GM21825 (cell line): ENCODE measurements around the gene UBE2C.

ENCODE experiments used
- ATAC-seq: cut with Tn5 transposase; IDR thresholded peaks from one replicate; pipeline ENCODE4 v1.9.1; 2021; ENCODE audit warnings: mild to moderate bottlenecking, moderate library complexity; ENCODE audit not compliant: unreplicated experiment

The UBE2C gene

DNA sequence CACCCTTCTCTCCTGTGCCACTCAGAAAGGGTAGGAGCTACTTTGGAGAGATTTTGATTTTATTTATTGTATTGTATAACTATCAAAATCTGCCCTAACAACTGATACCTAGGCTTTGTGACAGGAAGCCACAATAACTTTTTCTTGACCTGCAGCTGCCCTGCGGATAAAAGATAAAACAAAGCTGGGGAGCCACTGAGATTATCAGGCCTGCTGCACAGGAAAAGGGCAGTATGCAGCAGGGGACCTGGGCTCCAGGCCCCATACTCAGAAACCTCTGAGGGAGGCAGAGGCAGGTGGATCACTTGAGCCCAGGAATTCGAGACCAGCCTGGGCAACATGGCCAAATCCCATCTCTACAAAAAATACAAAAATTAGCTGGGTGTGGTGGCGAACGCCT is 20.2 kb downstream of the UBE2C start:
- no peak for ATAC-seq

DNA sequence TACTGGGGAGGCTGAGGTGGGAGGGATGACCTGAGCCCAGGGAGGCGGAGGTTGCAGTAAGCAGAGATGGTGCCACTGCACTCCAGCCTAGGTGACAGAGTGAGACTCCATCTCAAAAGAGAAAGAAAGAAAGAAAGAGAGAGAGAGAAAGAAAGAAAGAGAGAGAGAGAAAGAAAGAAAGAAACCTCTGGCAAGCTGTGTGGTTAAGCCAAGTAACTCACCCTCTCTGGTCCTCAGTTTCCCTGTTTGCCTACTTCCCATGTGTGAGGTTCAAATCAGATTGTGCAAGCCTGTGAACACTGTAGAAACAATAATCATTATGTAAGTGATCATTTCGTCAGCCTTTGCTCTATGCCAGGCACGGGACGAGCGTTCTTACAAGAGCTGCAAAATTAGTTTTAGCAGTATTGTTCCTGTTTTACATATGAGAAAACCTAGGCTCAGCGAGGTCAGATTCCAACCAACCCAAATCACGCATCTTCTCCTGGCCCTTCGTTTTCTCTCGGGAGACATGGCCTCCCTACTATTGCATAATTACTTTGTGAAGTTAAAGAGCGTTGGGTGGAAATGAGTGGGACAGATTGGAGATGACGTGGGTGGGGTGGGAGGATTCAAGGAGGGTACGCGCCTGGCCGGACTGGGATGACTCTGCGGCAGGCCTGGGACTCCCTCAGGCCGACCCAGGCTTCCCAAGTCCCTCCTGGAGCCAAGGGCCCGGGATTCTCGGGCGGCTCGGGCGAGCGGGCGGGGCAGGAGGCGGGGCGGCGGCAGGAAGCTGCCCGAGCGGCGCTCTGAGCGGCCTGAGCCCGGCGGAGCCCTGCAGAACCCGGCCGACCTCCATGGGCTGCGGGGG is 20.8 kb downstream of the UBE2C start, which contains the start of gene SNX21:
Gene SNX21, plus strand, starts transcription at position 770 of the 853 bp plus-strand sequence. CDS start 121 bp downstream, outside the sequence.
- ATAC-seq, result no peak

DNA sequence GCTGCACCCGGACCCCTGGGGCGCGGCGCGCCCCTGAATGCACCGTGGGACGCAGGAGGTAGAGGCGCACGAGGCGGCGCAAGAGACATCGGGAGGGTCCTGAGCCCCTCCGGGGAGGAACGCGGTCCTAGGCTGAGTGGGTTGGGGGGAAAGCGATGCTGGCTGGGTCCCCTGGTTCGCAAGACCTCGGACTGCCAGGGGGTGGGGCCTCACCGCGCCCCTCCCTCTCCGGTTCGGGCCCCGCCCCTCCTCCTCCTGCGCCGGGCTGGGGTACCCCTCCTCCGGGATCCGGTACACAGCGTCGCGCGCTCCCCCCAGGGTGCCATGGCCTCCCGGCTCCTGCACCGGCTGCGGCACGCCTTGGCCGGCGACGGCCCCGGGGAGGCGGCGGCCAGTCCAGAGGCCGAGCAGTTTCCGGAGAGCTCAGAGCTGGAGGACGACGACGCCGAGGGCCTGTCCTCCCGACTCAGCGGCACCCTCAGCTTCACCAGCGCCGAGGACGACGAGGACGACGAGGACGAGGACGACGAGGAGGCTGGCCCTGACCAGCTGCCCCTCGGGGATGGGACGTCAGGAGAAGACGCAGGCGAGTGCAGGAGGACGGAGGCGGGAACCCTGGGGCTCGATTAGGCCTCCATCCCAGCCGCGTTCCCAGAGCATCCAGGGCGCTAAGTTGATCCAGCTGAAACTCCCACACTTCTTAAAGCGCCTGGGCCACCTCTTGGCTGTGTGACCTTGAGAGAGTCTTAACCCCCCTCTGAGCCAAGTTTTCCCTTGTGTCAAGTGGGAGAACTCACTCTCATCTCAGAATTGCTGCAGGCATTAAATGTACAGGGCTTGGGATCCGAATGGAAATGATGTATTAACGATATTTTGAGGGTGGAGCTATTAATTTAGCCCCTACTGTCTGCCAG is 21.7 kb downstream of the UBE2C start:
- no peak for ATAC-seq

DNA sequence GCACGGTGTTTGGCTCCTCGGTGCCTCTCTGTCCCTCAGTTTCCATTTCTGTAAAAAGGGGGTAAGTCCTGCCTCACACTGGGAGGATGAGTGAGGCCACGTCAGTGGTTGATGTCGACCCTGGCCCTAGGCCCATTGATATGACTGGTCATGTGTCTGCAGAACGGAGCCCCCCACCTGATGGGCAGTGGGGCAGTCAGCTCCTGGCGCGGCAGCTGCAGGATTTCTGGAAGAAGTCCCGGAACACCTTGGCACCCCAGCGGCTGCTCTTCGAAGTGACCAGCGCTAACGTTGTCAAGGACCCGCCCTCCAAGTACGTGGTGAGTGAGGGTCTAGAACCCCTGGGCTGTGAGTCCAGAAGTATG is 22.3 kb downstream of the UBE2C start:
- no peak for ATAC-seq

DNA sequence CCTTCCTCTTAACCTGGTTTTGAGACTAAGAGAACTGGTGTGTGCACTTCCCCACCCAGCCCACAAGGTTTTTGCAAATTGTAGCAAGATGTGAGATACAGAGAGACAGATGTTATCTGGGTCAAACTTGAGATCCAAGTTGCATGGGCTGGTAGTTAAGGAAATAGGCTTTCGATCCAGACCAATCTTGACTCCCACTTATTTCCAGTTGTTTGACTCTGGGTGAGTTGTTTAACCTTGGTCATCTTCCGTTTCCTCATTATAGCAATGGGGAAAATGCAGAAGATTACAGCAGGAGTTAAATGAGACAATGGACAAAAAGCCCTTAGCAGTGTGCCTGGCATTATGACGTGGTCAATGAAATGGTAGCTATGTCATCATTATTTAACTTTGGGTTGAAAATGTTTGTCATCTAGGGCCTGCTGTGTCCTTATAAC is 22.9 kb downstream of the UBE2C start:
- ATAC-seq, result no peak

DNA sequence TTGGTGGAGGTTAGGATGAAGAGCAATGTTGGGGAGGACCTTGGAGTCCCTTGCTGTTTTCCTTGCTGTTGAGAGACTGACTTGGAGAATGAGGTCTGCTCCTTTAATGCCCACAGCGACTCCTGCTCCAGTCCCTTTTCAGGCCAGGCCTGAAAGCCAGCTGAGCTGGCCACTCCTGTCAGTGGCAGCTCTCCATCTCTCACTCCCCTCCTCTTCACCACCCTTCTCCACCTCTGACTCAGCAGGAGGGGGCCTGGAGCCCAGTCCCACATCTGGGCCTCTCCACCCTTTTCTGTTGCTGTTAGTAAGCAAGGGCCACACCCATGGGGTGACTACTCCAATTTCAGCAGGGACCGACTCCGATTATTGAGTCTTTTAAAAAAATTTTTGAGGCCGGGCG is 23.4 kb downstream of the UBE2C start:
- ATAC-seq, result no peak

DNA sequence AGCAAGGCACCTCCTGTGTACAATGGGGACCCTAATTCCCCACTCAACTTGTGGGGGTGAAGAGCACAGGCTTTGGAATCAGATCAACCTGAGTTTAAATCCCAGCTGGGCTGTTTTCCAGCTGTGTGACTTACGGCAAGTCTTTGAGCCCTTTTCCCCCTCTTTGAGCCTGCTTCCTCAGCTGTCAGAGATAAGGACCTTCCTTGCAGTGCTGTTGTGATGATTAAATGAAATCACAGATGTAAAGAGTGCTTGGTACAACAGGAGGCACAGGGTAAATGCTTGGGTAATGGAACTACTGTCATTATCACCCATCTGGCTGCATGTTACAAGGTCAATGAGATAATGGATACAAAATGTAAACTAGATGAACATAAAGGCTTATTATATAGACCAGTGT is 24.4 kb downstream of the UBE2C start:
- ATAC-seq, result no peak

DNA sequence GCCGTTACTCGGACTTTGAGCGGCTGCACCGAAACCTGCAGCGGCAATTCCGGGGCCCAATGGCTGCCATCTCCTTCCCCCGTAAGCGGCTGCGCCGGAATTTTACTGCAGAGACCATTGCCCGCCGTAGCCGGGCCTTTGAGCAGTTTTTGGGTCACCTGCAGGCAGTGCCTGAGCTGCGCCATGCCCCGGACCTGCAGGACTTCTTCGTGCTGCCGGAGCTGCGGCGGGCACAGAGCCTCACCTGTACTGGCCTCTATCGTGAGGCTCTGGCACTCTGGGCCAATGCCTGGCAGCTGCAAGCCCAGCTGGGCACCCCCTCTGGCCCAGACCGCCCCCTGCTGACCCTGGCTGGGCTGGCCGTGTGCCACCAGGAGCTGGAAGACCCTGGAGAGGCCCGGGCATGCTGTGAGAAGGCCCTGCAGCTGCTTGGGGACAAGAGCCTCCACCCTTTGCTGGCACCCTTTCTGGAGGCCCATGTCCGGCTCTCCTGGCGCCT is 28.3 kb downstream of the UBE2C start:
- ATAC-seq, result no peak

DNA sequence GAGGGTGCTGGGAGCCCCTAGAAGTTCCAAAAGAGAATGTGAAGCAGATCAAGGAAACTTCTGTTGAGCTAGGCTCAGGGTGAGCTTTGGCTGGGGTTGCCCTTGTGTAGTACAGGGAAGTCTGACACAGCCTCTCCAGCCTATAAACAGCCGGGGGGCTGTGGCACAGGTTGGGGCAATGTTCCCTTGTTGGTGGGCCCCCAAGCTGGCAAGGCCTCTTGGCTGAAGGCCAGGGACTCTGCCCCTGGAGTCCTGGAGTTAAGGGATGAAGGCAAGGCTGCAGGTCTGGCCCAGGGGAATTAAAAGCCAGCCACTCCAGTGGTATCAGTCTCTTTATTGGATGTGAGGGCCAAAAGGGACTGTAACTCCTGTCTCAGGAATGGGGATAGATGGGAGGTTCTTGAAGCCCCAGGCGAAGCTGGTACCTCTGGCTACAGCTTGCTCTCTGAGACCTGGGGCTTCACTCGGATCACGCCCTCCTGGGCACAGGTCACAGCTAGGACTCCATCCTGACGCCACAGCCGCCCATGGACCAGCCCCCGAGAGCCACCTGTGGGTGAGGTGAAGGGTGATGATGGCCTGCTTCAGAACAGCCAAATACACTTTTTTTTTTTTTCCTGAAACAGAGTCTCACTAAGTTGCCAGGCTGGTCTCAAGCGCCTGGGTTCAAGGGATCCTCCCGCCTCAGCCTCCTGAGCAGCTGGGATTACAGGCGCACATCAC is 29.1 kb downstream of the UBE2C start:
- no peak for ATAC-seq

DNA sequence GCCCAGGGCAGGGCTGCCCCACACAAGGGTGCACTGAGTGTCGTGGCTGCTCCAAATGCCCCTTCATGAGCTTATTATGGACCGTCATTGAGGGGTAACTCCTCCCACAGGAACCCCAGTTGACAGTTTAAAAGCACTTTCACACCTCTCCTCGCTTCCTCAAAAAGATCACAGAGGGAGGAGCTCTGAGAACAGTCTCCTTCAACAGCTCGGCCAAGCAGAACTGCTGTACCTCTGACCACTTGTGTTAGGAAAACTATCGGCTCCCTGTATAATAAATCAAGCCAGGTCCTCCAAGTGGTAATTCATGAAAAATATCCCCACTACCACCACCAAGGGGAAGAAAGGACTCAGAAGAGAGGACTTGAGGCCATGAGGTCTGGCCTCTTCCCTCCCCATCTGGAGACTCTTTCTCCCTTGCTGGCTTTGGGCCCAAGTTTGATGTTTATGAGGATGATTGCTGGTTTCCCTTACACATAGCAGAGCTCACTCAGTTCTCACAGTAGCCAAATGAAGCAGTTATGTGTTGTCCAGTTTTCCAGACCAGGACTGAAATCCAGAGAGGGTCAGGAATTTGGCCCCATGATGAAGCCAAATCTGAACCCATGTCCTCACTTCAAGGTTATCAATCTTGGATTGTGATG is 29.8 kb downstream of the UBE2C start:
- ATAC-seq, result no peak

DNA sequence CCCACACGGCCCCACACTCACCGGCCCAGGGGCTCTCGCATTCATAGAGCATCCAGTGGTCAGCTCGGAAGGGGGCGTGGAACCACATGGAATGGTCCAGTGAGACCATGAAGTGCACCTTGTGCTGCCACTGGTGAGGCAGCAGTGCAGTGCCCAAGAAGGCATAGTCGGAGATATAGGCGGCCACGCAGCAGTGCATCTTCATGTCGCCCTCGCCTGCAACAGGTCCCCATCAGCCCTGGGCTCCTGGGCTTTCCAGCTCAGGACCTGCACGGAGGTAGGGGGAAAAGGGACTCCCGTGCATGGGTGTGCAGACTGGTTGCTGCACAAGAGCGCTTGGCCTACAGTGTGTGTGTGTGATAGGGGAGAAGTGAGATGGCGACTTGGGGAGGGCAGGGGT is 31.1 kb downstream of the UBE2C start:
- no peak for ATAC-seq

DNA sequence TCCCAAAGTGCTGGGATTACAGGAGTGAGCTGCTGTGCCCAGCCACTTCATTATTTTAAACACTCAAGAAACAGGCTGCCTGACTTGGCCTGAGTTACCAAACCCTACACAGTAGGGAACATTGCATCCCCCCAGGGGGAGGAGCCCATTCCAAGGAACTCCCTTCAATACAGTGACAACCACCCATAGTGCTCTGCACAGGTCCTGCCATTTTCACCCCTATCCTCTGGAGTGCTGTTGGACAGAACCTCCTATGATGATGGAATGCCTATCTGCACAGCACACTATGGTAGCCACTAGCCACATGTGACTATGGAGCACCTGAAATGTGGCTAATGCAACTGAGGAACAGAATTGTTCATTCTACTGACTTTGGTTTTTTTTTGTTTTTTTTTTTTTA is 33.0 kb downstream of the UBE2C start:
- no peak for ATAC-seq

DNA sequence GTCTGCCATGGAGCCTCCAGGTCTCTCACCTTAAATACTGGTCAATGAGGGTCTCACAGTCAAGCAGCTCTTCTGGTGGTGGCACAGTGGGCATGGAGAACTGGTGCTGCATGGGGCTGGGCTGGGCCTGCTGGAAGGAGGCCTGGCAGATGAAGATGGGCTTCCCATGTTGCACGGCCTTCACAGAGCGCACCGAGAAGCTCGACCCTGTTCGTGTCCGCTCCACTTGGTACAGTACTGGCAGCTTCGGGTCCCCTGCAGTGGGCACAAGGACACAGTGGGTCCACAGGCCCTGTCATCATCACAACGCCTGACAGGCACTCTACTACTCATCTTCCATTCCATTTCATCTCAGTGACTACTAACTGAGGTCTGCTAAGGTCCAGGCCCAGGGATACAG is 36.0 kb downstream of the UBE2C start:
- no peak for ATAC-seq

DNA sequence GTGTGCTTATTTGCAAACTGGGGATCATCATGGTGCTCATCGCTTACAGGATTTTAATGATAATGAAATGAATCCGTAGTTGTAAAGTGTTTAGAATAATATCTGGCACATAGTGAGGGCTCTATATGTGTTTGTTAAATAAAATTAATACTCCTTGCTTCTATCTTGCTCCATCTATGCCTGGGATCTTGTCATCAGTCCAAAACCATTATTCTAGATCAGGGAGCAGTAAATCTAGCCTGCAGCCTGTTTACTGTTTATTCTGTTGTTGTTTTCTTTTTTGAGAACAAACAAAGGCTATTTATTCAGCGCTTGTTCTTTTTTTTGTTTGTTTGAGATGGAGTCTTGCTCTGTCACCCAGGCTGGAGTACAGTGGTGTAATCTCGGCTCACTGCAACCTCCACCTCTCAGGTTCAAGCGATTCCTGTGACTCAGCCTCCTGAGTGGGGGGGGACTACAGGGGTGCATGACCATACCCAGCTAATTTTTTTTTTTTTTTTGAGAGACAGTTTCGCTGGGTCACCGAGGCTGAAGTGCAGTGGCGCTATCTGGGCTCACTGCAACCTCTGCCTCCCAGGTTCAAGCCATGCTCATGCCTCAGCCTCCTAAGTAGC is 36.6 kb downstream of the UBE2C start:
- no peak for ATAC-seq

DNA sequence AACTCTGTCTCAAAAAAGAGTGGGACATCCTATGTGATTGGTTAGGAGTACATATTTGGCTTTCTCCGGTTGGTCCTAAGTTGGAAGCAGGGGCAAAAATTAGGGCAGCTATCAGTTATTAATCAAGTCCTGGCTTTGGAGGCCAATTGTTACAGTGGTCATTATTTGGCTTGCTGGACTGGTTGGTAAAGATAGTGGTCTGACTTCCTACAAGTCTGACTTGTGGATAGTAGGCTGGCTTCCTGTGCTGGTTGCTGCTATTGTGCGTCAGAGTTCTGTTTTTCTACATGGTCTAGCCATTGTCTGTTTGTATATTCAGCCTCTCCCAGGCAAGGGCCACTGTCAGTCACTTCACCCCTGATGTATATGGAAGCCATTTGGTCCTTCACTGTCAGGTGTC is 37.8 kb downstream of the UBE2C start:
- ATAC-seq, result no peak

DNA sequence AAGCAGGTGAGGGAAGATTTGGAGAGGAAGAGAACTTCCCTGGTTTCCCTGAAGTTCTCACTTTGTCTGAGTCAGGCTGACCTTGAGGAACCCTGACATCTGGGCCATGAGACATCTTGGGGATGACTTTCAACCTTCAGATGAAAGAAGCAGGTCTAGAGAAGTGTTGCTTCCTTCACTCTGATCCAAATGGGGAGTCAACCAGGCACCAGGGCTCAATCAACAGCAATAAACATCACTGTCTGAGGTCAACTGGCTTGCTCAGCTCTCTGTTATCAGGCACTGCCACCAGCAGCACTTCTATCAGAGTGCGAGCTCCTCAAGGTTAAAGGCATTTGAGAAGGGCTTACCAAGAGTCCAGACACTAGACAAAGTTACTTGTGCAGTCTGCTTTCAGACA is 38.5 kb downstream of the UBE2C start:
- no peak for ATAC-seq

DNA sequence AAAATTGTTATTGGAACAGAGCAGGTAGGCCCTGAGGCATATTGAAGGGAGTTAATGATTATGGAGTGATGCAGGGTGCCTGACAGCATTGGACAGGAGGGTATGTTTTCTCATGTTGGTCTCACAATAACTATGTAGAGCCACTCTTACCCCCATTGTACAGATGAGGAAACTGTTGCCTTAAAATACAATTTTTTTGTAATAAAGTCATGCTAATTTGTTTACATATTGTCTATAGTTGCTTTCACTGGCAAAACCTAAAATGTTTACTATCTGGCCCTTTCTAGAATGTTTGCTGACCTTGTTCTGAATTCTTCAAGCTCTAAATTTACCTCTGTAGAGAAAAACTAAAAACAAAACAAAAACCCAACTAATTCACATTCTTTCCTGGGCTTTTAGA is 39.1 kb downstream of the UBE2C start:
- ATAC-seq, result no peak

DNA sequence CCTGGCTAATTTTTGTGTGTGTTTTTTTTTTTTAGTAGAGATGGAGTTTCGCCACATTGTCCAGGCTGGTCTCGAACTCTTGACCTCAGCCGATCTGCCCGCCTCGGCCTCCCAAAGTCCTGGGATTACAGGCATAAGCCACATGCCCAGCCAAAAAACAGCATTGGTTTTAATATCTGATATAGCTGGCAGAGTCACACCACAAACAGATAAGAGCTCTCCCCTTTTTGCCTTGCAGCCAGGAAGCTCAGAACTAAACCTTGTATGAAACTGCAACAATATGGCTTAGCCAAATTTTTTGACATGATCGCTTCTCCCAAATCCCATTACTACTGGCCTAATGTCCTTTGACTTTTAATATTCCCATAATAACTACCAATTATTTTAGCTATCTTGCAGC is 39.9 kb downstream of the UBE2C start:
- ATAC-seq, result no peak

DNA sequence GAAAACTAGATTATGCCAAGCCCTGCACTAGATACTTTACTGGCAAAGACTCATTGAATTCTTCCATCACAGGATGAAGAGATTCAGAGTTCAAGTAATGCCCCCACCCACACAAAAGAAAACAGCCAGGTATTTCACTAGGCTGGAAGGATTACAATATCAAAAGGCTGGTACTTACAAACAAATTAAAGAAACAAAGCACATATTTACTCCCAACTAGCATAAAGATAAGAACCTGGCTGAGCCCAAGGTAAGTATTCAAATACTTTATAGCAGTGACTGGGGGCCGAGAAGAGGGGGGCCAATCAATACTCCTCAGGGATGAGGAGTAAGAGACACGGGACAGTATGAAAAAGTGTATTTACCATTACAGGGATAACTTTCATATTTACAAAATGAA is 41.0 kb downstream of the UBE2C start:
- no peak for ATAC-seq
